Measurements from ENCODE around the gene ADAT1. TPM values are rescaled to one million over a fixed set of nuclear protein-coding genes. Genes with fewer than 3 reads are reported as not detected.
A peak's percentile ranks its signal among the peaks of the same experiment; 100 is the strongest.

Gene ADAT1
- total and polyA plus RNA-seq, 2 of the 13 experiments (the other 11 are each of a cell fraction or from before 2014, with no cell fraction given) = 18.4 to 40.8 TPM

DNA sequence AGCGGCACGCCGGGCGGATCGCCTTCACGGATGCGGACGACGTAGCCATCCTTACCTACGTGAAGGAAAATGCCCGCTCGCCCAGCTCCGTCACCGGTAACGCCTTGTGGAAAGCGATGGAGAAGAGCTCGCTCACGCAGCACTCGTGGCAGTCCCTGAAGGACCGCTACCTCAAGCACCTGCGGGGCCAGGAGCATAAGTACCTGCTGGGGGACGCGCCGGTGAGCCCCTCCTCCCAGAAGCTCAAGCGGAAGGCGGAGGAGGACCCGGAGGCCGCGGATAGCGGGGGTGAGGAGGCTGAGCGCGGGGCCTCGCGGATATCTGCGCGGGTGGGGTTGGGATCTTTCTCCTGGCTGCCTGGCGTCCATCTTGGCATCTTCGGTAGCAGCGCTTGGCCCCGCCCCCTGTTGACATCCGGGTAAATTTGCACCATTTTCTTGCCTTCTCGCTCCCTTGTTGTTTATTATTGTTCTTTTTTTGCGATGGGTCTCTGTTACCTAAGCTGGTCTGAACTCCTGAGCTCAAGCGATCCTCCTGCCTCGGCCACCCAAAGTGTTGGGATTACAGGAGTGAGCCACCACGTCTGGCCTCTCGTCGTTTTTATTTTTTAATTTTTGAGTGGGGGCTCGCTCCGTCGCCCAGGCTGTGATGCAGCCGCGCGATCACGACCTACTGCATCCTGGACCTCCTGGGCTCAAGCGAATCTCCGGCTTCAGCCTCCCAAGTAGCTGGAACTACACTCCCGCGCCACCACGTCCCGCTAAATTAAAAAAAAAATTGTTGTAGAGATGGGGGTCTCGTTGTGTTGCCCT lies 25.4 kb upstream of the ADAT1 start (continued):
- TF ChIP-seq, protein P1, sequence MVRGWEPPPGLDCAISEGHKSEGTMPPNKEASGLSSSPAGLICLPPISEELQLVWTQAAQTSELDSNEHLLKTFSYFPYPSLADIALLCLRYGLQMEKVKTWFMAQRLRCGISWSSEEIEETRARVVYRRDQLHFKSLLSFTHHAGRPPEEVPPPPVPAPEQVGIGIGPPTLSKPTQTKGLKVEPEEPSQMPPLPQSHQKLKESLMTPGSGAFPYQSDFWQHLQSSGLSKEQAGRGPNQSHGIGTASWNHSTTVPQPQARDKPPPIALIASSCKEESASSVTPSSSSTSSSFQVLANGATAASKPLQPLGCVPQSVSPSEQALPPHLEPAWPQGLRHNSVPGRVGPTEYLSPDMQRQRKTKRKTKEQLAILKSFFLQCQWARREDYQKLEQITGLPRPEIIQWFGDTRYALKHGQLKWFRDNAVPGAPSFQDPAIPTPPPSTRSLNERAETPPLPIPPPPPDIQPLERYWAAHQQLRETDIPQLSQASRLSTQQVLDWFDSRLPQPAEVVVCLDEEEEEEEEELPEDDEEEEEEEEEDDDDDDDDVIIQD (CRISPR knock-in tag; IDR thresholded peaks at IDR 0.05; ENCODE audit: low read depth) = no peak
- TF ChIP-seq FOSL2 (CRISPR knock-in tag; IDR thresholded peaks at IDR 0.05) = no peak
- TF ChIP-seq ZNF441 (CRISPR knock-in tag; IDR thresholded peaks at IDR 0.05; ENCODE audit: borderline replicate concordance) = no peak
- TF ChIP-seq, protein P2, sequence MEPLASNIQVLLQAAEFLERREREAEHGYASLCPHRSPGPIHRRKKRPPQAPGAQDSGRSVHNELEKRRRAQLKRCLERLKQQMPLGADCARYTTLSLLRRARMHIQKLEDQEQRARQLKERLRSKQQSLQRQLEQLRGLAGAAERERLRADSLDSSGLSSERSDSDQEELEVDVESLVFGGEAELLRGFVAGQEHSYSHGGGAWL (CRISPR knock-in tag; IDR thresholded peaks at IDR 0.05) = no peak
- TF ChIP-seq ZNF292 (CRISPR knock-in tag; IDR thresholded peaks at IDR 0.05; ENCODE audit: borderline replicate concordance, low read depth) = 0 out of 2 replicates have a peak, but pooled peaks have one; percentile 15
- TF ChIP-seq, protein P3, sequence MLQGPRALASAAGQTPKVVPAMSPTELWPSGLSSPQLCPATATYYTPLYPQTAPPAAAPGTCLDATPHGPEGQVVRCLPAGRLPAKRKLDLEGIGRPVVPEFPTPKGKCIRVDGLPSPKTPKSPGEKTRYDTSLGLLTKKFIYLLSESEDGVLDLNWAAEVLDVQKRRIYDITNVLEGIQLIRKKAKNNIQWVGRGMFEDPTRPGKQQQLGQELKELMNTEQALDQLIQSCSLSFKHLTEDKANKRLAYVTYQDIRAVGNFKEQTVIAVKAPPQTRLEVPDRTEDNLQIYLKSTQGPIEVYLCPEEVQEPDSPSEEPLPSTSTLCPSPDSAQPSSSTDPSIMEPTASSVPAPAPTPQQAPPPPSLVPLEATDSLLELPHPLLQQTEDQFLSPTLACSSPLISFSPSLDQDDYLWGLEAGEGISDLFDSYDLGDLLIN (CRISPR knock-in tag; IDR thresholded peaks at IDR 0.05; ENCODE audit: borderline replicate concordance) = peak; percentile 67; the same call in 1 of the 2 replicates
- no peak for TF ChIP-seq ZNF326 (CRISPR knock-in tag; IDR thresholded peaks at IDR 0.05; ENCODE audit: borderline replicate concordance)
- TF ChIP-seq, protein P4, sequence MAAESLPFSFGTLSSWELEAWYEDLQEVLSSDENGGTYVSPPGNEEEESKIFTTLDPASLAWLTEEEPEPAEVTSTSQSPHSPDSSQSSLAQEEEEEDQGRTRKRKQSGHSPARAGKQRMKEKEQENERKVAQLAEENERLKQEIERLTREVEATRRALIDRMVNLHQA (CRISPR knock-in tag; IDR thresholded peaks at IDR 0.05) = no peak
- TF ChIP-seq, protein P5, sequence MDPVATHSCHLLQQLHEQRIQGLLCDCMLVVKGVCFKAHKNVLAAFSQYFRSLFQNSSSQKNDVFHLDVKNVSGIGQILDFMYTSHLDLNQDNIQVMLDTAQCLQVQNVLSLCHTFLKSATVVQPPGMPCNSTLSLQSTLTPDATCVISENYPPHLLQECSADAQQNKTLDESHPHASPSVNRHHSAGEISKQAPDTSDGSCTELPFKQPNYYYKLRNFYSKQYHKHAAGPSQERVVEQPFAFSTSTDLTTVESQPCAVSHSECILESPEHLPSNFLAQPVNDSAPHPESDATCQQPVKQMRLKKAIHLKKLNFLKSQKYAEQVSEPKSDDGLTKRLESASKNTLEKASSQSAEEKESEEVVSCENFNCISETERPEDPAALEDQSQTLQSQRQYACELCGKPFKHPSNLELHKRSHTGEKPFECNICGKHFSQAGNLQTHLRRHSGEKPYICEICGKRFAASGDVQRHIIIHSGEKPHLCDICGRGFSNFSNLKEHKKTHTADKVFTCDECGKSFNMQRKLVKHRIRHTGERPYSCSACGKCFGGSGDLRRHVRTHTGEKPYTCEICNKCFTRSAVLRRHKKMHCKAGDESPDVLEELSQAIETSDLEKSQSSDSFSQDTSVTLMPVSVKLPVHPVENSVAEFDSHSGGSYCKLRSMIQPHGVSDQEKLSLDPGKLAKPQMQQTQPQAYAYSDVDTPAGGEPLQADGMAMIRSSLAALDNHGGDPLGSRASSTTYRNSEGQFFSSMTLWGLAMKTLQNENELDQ (CRISPR knock-in tag; IDR thresholded peaks at IDR 0.05; ENCODE audit: borderline replicate concordance) = no peak
- TF ChIP-seq, protein P6, sequence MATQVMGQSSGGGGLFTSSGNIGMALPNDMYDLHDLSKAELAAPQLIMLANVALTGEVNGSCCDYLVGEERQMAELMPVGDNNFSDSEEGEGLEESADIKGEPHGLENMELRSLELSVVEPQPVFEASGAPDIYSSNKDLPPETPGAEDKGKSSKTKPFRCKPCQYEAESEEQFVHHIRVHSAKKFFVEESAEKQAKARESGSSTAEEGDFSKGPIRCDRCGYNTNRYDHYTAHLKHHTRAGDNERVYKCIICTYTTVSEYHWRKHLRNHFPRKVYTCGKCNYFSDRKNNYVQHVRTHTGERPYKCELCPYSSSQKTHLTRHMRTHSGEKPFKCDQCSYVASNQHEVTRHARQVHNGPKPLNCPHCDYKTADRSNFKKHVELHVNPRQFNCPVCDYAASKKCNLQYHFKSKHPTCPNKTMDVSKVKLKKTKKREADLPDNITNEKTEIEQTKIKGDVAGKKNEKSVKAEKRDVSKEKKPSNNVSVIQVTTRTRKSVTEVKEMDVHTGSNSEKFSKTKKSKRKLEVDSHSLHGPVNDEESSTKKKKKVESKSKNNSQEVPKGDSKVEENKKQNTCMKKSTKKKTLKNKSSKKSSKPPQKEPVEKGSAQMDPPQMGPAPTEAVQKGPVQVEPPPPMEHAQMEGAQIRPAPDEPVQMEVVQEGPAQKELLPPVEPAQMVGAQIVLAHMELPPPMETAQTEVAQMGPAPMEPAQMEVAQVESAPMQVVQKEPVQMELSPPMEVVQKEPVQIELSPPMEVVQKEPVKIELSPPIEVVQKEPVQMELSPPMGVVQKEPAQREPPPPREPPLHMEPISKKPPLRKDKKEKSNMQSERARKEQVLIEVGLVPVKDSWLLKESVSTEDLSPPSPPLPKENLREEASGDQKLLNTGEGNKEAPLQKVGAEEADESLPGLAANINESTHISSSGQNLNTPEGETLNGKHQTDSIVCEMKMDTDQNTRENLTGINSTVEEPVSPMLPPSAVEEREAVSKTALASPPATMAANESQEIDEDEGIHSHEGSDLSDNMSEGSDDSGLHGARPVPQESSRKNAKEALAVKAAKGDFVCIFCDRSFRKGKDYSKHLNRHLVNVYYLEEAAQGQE (IDR thresholded peaks at IDR 0.05; ENCODE audit: borderline replicate concordance in 1 of 2, low read depth in 1 of 2, low read length in 2 of 2) = peak in 1 of 2 experiments; percentile 41; a peak in 1 of 4 replicates
- TF ChIP-seq DNMT1 (CRISPR knock-in tag; IDR thresholded peaks at IDR 0.05) = no peak; the same call in 1 of the 2 replicates
- TF ChIP-seq PITX1 (CRISPR knock-in tag; IDR thresholded peaks at IDR 0.05) = no peak
- TF ChIP-seq NCOA2 (CRISPR knock-in tag; IDR thresholded peaks at IDR 0.05) = no peak
- TF ChIP-seq SP140L (CRISPR knock-in tag; IDR thresholded peaks at IDR 0.05; ENCODE audit: borderline replicate concordance) = no peak
- no peak for TF ChIP-seq ZNF10 (CRISPR knock-in tag; IDR thresholded peaks at IDR 0.05; ENCODE audit: borderline replicate concordance, low read depth)
- TF ChIP-seq BRD4 (CRISPR knock-in tag; IDR thresholded peaks at IDR 0.05) = no peak
- TF ChIP-seq MZF1 (CRISPR knock-in tag; IDR thresholded peaks at IDR 0.05; ENCODE audit: borderline replicate concordance) = no peak
- TF ChIP-seq ZNF556 (CRISPR knock-in tag; IDR thresholded peaks at IDR 0.05; ENCODE audit: borderline replicate concordance) = no peak; the same call in 1 of the 2 replicates
- TF ChIP-seq ZNF343 (CRISPR knock-in tag; IDR thresholded peaks at IDR 0.05) = no peak
